Measurements from ENCODE around the gene SLC16A6. TPM values are rescaled to one million over a fixed set of nuclear protein-coding genes. Genes with fewer than 3 reads are reported as not detected.

SLC16A6 gene
- total RNA-seq, 4 donors from 2014 or later, result 0.38 to 9.2 (median 1.6) TPM

DNA sequence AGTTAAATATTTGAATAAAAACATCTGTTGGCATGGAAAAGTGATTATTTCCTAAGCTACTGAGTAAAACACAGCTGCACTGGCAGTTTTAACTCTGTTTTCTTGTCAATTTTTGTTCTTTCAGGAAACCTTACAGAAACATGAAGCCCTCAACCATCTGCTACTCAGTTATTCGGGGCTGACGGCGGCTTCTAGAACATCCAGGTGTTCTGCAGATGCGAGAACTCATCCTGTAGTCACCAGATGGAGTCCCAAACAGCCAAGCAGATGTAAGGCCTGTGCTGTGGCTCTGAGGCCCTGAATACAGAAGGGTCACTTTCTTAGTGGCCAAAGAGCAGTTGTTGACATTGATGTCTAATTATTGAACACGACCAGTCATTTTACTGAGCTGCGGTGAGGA, 15.9 kb upstream of the SLC16A6 start:
- TF ChIP-seq, protein P1, sequence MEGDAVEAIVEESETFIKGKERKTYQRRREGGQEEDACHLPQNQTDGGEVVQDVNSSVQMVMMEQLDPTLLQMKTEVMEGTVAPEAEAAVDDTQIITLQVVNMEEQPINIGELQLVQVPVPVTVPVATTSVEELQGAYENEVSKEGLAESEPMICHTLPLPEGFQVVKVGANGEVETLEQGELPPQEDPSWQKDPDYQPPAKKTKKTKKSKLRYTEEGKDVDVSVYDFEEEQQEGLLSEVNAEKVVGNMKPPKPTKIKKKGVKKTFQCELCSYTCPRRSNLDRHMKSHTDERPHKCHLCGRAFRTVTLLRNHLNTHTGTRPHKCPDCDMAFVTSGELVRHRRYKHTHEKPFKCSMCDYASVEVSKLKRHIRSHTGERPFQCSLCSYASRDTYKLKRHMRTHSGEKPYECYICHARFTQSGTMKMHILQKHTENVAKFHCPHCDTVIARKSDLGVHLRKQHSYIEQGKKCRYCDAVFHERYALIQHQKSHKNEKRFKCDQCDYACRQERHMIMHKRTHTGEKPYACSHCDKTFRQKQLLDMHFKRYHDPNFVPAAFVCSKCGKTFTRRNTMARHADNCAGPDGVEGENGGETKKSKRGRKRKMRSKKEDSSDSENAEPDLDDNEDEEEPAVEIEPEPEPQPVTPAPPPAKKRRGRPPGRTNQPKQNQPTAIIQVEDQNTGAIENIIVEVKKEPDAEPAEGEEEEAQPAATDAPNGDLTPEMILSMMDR (IDR thresholded peaks at IDR 0.05; ENCODE audit: low read depth), result no peak

DNA sequence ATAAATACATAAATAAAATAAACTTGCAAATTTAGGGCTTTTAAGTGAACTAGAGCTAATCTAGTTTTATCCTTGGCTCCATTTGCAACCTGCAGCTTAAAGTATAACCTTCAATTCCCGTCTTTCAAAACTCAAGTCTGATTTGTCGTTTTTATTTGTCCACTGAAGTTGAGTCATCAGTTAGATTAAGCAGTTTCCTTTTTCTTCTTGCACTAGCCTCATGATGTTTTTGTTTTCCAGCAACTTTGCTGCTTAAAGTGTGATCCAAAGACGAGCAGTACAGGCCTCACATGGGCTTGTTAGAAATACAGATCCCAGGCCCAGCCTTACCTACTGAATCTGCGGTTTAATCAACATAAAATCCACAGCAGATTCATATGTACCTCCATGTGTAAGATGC, 14.2 kb upstream of the SLC16A6 start:
- TF ChIP-seq, protein P1 (IDR thresholded peaks at IDR 0.05; ENCODE audit: low read depth), result no peak

DNA sequence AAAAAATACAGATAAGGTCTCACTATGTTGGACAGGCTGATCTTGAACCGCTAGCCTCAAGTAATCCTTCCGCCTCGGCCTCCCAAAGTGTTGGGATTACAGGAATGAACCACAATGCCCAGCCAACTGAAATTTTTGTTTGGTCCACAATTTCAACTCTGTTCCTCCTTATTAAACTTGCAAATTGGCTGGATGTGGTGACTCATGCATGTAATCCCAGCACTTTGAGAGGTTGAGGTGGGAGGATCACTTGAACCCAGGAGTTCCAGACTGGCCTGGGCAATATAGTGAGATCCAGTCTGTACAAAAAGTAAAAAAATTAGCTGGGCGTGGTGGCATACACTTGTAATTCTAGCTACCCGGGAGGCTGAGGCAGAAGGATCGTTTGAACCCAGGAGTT, 13.8 kb upstream of the SLC16A6 start:
- TF ChIP-seq, protein P1 (IDR thresholded peaks at IDR 0.05; ENCODE audit: low read depth), result no peak

DNA sequence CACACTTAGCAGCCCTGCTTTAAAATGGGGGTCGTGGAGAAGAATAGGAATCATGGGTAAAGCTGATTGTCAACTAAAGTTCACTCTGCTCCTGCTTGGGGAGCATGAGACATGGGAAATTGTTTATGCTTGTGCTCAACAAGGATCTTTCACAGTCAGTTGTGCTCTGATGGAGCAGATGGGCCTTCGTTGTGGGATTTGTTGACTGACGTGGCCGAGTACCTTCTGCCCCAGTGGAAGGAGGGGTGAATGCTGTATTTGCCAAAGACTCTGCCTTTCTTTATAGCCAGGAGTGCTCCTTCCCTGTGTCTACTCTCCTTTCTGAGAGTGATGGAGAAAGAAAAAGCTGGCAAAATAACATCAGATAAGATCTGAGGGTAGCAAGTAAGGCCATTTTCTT, 11.7 kb upstream of the SLC16A6 start:
- TF ChIP-seq, protein P1 (IDR thresholded peaks at IDR 0.05; ENCODE audit: low read depth), result no peak

DNA sequence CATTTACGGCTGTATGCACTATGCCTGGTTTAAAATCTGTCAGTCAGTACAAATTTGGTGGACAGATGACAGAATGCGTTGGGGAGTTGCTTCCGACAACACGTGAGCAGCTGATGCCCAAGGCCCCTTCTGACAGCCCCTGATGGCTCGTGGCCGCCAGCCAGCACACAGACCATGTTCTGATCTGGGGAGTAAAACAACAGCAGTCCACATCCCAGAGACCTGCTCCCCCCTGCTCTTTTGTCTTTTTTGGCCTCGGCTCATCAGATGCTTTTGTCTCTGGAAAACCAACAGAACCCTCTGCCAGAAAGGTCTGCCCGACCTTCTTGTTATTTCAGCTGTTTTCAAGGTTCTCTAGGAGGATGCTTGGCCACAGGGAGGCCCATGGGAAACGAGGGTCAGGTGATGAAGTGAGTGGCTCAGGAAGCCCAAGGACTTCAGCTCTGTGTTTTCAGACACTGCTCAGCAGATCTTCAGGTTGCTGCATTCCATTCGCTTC, 11.2 kb upstream of the SLC16A6 start:
- TF ChIP-seq, protein P1 (IDR thresholded peaks at IDR 0.05; ENCODE audit: low read depth), result no peak

DNA sequence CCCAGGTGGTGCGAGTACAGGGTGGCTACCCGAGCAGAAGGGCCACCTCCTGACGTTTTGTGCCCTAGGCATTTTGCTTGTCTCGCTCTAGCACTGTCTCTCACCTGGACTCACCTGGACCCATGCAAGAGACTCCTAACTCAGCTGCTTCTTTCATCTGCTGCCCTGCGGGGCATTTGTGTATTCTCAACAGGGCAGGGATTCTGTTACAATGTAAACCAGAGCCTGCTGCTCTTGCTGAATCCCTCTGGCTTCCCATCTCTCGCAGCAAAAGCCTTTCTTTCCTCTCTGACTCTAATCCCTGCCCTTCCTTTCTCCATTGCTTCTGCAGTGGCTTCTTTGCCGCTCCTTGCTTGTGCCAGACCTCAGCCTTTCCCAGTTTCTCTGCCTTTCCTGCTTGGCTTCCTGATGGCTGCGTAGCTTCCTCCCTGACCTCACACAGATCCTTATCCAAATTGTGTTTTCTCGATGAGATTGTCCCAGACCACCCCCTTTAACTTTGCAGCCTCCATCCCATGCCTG, 10.6 kb upstream of the SLC16A6 start:
- TF ChIP-seq, protein P1 (IDR thresholded peaks at IDR 0.05; ENCODE audit: low read depth), result no peak

DNA sequence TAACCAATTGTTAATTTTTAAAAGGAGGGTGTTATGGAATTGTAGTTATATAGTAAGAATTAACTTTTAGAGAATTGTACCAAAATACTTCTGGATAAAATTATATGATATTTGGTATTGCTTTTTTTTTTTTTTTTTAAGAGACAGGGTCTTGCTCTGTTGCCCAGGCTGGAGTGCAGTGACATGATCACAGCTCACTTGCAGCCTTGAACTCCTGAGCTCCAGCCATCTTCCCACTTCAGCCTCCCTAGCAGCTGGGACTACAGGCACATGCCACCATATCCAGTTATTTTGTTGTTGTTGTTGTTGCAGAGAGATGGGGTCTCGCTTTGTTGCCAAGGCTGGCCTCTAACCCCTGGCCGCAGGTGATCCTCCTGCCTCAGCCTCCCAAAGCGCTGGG, 8.9 kb upstream of the SLC16A6 start:
- TF ChIP-seq, protein P1 (IDR thresholded peaks at IDR 0.05; ENCODE audit: low read depth), result no peak
